GM10248 (cell line): Measurements from ENCODE around the gene RAB35.

Source experiments
- CTCF ChIA-PET: fragments of 300-600 bp; sonication (Branson Sonifier 250); formaldehyde crosslinking; extraction: SDS; loops from one replicate; lab custom pipeline; 2021; ENCODE audit warnings: antibody characterized with exemption; lab: Yijun Ruan, JAX
- POLR2A ChIA-PET: fragments of 350-650 bp; sonication (Branson Sonifier 250); formaldehyde crosslinking; extraction: SDS; loops from one replicate; lab custom pipeline; 2020; ENCODE audit warnings: antibody characterized with exemption; lab: Yijun Ruan, JAX
- DNase-seq: peaks from one replicate; pipeline ENCODE4 v3.0.0; 2012; ENCODE audit errors: extremely low spot score
- TF ChIP-seq, protein P1 (sequence below): IDR thresholded peaks from 2 replicates; pipeline ENCODE4 v1.5.1; 2012; ENCODE audit warnings: mild to moderate bottlenecking, low read depth; ENCODE audit errors: extremely low read depth, missing control alignments, control extremely low read depth

The RAB35 gene

DNA sequence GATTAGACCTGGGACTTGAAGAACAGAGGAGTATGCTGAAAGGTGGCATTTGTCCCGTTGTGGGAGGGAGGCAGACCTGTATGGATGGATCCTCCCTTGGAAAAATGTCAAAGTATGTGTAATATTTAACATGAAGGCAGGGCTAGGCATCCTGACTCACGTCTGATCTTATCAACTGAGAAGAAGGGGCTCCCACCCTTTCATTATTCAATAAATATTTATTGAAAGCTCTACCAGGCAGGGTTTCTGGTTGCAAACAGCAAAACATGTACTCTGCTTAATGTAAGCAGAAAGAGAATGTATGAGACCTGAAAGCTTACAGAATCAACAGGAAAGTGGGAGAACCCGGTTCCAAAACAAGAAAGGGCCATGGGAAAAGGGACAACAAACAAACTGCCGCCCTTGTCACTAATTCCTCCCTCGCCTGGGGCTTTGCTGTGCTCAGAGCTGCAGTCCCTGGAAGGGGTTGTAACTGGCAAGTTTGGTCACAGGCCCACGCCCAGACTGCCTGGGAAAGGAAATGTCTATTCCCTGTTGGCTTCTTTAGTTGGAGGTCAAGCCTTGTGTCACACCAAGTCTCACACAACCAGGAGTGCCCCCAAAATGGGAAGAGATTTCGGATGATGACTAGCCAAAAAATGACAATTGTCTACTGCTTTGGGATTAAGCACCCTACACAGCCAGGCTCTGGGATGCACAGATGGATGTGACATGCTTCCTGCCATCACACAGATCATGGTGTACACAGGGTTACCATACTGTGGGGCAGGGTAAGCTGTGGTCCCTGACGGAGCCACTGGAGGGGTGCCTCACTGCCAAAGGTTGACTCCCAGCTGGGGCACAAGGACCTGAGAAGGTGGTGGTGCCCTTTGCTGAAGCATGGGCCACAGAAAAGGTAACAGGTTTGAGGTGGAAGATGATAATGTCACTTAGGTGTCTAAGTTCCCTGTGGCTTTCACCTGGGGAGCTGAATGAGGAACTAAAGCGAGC is 36.8 kb downstream of the RAB35 start:
- DNase-seq, result no peak
- ChIA-PET POLR2A (interaction anchor here (0.7 kb wide), 1 partner anchor 122 kb away, joined by 3 read pairs; the partner anchor contains the start of gene RPLP0), CTCF (interaction anchor here (1.5 to 4.4 kb wide), 2 partner anchors 8 to 11 kb away, joined by 4 to 19 read pairs; no protein-coding TSS in a partner anchor)
- TF ChIP-seq, protein P1, sequence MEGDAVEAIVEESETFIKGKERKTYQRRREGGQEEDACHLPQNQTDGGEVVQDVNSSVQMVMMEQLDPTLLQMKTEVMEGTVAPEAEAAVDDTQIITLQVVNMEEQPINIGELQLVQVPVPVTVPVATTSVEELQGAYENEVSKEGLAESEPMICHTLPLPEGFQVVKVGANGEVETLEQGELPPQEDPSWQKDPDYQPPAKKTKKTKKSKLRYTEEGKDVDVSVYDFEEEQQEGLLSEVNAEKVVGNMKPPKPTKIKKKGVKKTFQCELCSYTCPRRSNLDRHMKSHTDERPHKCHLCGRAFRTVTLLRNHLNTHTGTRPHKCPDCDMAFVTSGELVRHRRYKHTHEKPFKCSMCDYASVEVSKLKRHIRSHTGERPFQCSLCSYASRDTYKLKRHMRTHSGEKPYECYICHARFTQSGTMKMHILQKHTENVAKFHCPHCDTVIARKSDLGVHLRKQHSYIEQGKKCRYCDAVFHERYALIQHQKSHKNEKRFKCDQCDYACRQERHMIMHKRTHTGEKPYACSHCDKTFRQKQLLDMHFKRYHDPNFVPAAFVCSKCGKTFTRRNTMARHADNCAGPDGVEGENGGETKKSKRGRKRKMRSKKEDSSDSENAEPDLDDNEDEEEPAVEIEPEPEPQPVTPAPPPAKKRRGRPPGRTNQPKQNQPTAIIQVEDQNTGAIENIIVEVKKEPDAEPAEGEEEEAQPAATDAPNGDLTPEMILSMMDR, result no peak

DNA sequence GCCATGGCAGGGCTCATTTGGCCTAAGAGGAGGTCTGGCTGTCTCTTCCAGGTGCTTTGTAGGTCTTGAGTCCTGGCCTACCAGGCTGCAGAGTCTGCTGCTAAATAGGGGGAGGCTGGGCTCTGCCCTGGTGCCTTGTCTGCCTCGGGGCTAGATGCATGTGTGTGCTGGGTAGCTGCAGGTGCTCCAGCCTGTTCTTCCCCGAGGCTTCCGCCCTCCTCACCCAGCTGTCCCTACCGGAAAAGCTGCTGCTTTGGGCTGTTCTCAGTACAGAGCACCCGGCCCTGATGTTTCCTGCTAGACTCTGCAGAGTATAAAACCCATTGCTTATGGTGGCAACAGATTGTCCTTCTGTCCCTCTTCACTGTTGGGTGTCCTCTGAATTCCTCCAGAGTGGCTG is 37.7 kb downstream of the RAB35 start:
- TF ChIP-seq, protein P1, result no peak
- DNase-seq, result no peak
- CTCF ChIA-PET, result interaction anchor here (1.5 to 4.4 kb wide), 2 partner anchors 9 to 10 kb away, joined by 4 to 19 read pairs; no protein-coding TSS in a partner anchor
- POLR2A ChIA-PET, result interaction anchor here (0.7 kb wide), 1 partner anchor 122 kb away, joined by 3 read pairs; the partner anchor contains the start of gene RPLP0

DNA sequence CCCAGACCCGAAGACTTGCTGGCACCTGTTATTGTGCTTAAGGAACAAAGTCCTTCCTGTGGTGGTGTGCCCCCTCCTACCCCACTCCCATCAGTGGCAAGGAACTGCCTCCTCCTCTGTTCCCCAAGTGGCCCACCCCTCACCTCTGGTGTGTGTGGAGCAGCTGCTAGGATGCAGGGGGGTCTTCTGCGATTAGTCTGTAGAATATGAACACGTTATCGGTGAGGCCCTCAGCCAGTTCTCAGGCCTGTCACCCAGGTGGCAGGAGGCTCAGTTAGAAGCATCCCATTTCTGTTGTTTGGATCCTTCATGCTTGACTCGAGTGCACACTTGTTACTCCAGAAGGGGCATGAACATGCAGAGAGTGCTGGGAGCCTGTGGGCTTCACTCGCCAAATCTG is 39.3 kb downstream of the RAB35 start:
- DNase-seq, result no peak
- TF ChIP-seq, protein P1, result no peak
- ChIA-PET POLR2A (no interaction called here), CTCF (interaction anchor here (4.4 kb wide), 1 partner anchor 10 kb away, joined by 19 read pairs; no protein-coding TSS in a partner anchor)

DNA sequence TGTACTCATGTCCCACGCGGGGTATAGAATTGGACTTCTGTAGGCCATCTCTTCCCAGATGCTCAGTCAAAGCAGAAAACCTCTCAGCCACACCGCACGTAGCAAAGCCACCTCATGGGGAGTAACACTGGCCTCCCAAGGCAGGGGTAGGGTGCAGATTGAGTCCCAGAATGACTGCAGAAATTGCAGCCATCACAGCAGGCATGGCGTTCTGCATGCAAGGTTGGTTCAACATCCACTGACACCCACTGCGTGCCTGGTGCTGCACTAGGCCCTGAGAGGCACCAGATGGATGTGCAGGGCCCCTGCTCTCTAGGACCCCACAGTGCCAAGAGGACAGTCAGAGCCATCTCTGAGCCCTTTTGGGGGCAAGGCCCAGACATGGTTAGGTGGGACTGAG is 39.9 kb downstream of the RAB35 start:
- CTCF ChIA-PET, result interaction anchor here (4.4 kb wide), 1 partner anchor 11 kb away, joined by 19 read pairs; no protein-coding TSS in a partner anchor
- TF ChIP-seq, protein P1, result no peak
- no peak for DNase-seq
- POLR2A ChIA-PET, result interaction anchor here (0.6 kb wide), 1 partner anchor 127 kb away, joined by 3 read pairs; no protein-coding TSS in a partner anchor

DNA sequence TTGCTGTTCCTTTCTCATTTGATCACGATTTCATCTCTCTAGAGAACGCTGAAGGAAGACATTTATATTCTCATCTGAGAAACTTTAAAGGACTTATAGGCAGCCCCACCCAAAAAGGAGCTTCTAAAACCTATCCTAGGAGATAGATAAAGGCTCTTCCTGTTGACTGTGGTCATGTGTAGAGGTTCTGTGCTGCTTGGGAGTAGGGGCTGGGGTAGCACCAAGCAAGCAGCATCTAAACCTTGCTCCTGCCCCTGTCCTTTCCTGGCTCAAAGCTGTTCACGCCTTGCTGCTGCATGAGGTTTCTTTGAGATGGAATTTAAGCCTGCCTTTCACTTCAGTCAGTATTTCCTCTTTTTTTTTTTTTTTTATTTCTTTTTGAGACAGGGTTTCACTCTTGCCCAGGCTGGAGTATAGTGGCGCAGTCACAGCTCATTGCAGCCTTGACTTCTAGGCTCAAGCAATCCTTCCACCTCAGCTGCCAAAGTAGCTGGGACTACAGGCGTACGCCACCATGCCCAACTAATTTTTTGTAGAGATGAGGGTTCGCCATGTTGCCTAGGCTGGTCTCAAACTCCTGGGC is 41.4 kb downstream of the RAB35 start:
- no peak for DNase-seq
- ChIA-PET CTCF (interaction anchor here (4.4 kb wide), 1 partner anchor 12 kb away, joined by 19 read pairs; no protein-coding TSS in a partner anchor), POLR2A (no interaction called here)
- TF ChIP-seq, protein P1, result no peak
